GM21381 (cell line): ENCODE measurements around the gene HGF.

Experiments
- ATAC-seq: cut with Tn5 transposase; IDR thresholded peaks from one replicate; pipeline ENCODE4 v1.9.1; 2021; ENCODE audit warnings: mild to moderate bottlenecking, moderate library complexity; ENCODE audit not compliant: unreplicated experiment

The HGF gene

GRCh38 chr7:81776948-81777630 is 7.2 kb upstream of the HGF start:
- no peak for ATAC-seq

GRCh38 chr7:81776161-81776560 is 6.3 kb upstream of the HGF start:
- no peak for ATAC-seq

GRCh38 chr7:81775560-81775959 is 5.7 kb upstream of the HGF start:
- ATAC-seq: no peak

GRCh38 chr7:81774551-81774950 is 4.7 kb upstream of the HGF start:
- no peak for ATAC-seq

- ATAC-seq: no peak
These were observed 929 bp upstream of the HGF start for GRCh38 chr7:81770728-81771223.

- ATAC-seq: no peak
These were observed 682 bp downstream of the HGF start for GRCh38 chr7:81768951-81769778.

GRCh38 chr7:81767926-81768325 is 1.9 kb downstream of the HGF start:
- ATAC-seq: no peak

- no peak for ATAC-seq
These were observed 8.0 kb downstream of the HGF start for GRCh38 chr7:81761821-81762220.

GRCh38 chr7:81761031-81761430 is 8.8 kb downstream of the HGF start:
- ATAC-seq: no peak

- no peak for ATAC-seq
These were observed 14.7 kb downstream of the HGF start for GRCh38 chr7:81754918-81755696.

- no peak for ATAC-seq
These were observed 16.5 kb downstream of the HGF start for GRCh38 chr7:81753392-81753791.

- ATAC-seq: no peak
These were observed 17.5 kb downstream of the HGF start for GRCh38 chr7:81752318-81752714.

- ATAC-seq: no peak
These were observed 18.1 kb downstream of the HGF start for GRCh38 chr7:81751619-81752317.

- ATAC-seq: no peak
These were observed 24.2 kb downstream of the HGF start for GRCh38 chr7:81745637-81746036.

- ATAC-seq: no peak
These were observed 25.5 kb downstream of the HGF start for GRCh38 chr7:81744389-81744788.

- ATAC-seq: no peak
These were observed 26.2 kb downstream of the HGF start for GRCh38 chr7:81743665-81744064.

- ATAC-seq: no peak
These were observed 26.6 kb downstream of the HGF start for GRCh38 chr7:81743201-81743600.

- ATAC-seq: no peak
These were observed 29.4 kb downstream of the HGF start for GRCh38 chr7:81740403-81740802.

- ATAC-seq: no peak
These were observed 33.8 kb downstream of the HGF start for GRCh38 chr7:81736091-81736490.

- ATAC-seq: no peak
These were observed 44.1 kb downstream of the HGF start for GRCh38 chr7:81725812-81726127.
